Stimulated activated CD8-positive, alpha-beta memory T cell treated with anti-CD3 and anti-CD28 coated beads, Interleukin-15, amount 100 ng/mL, for 1 hour (primary cell): ENCODE results near the gene CLCNKA.
"Not testable (repeated sequence)": the region's sequence is repeated elsewhere in the genome, so short reads cannot be mapped to it uniquely, and the experiment has no call there.

Experiments used
- DNase-seq: peaks from one replicate; pipeline ENCODE4 v3.0.0-alpha.2; 2020; ENCODE audit warnings: low read depth

The CLCNKA gene

GRCh38 chr1:16021681-16022080 lies at the start of gene CLCNKA:
Gene CLCNKA, plus strand, starts transcription at chr1:16022036. Its CDS starts 584 bp downstream, at chr1:16022620.
- no peak for DNase-seq

GRCh38 chr1:15972409-15972808 lies 49.4 kb upstream of the CLCNKA start:
- DNase-seq, result no peak

DNA sequence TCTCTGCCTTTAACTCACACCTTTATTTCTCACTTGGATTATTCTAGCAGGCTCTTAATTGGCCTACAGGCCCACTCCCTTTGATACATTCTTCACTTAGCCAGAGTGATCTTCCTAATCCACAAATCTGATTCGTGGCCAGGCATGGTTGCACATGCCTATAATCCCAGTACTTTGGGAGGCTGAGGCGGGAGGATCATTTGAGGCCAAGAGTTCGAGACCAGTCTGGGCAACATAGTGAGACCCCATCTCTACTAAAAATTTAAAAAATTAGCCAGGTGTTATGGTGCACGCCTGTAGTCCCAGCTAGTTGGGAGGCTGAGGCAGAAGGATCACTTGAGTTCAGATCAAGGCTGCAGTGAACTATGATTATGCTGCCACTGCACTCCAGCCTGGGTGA lies 48.1 kb upstream of the CLCNKA start:
- no peak for DNase-seq

- DNase-seq, result no peak
Observed at GRCh38 chr1:15974855-15975254, 47.0 kb upstream of the CLCNKA start.

- DNase-seq, result peak; percentile 44
Observed at GRCh38 chr1:15975358-15975804, 46.5 kb upstream of the CLCNKA start.

GRCh38 chr1:15975805-15976680 lies 45.8 kb upstream of the CLCNKA start, which contains the start of gene ZBTB17:
Gene ZBTB17, minus strand, starts transcription at chr1:15976101. Its CDS starts 27,606 bp downstream, at chr1:15948495.
- peak; percentile 87 for DNase-seq

GRCh38 chr1:15977947-15978346 lies 43.9 kb upstream of the CLCNKA start:
- not testable (repeated sequence) for DNase-seq

DNA sequence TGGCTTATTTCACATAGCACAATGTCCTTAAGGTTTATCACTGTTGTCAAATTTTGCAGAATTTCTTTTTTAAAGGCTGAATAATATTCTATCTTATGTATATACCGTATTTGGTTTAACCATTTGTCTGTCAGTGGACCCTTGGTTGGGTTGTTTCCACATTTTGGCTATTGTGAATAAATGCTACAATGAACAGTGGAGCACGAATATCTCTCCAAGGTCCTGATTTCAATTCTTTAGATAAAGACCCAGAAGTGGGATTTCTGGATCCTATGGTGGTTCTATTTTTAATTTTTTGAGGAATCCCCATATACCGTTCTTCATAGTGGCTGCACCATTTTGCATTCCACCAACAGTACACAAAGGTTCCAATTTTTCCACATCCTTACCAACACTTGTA lies 40.2 kb upstream of the CLCNKA start:
- DNase-seq, result no peak

DNA sequence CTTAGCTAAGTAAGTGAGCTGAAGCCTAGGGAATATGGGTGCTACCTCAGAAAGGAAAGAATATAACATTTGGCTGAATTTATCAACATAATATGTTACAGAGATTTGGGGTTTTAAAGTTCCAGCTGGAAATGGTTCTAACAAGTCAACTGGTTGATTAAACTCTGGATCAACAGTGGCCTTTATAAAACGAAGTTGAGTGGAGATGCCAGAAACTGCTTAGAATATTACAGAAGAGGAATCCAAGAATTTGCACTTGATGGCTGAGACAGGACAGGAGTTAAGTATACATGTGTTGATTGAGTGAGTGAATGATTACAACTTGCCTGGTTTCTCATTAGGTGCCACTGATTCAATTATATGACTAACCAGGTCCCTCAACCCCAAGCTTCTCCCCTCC lies 38.6 kb upstream of the CLCNKA start:
- no peak for DNase-seq

- DNase-seq, result no peak
Observed at GRCh38 chr1:15985611-15986297, 36.1 kb upstream of the CLCNKA start.

GRCh38 chr1:15988856-15989736 lies 32.7 kb upstream of the CLCNKA start:
- no peak for DNase-seq

DNA sequence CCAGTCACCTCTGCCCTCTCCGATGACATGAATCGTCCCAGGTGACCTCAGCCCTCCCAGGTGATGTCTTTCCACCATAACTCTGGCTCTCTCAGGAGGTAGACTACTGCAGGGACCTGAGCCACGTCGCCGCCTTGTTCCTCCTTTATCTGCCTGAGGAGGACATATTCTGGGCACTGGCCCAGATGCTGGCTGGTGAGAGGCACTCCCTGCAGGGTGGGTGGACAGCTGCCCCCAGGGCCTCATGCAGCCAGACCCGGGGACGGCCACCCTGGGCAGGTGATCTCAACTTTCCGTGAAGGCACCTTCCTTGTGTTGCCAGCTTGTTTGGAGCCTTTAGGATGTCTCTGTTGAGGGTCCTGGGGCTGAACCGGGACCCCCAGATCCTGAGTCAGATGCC lies 32.1 kb upstream of the CLCNKA start:
- DNase-seq, result no peak

GRCh38 chr1:15991427-15992186 lies 30.2 kb upstream of the CLCNKA start:
- no peak for DNase-seq

- DNase-seq, result no peak
Observed at GRCh38 chr1:15992187-15992553, 29.7 kb upstream of the CLCNKA start.

DNA sequence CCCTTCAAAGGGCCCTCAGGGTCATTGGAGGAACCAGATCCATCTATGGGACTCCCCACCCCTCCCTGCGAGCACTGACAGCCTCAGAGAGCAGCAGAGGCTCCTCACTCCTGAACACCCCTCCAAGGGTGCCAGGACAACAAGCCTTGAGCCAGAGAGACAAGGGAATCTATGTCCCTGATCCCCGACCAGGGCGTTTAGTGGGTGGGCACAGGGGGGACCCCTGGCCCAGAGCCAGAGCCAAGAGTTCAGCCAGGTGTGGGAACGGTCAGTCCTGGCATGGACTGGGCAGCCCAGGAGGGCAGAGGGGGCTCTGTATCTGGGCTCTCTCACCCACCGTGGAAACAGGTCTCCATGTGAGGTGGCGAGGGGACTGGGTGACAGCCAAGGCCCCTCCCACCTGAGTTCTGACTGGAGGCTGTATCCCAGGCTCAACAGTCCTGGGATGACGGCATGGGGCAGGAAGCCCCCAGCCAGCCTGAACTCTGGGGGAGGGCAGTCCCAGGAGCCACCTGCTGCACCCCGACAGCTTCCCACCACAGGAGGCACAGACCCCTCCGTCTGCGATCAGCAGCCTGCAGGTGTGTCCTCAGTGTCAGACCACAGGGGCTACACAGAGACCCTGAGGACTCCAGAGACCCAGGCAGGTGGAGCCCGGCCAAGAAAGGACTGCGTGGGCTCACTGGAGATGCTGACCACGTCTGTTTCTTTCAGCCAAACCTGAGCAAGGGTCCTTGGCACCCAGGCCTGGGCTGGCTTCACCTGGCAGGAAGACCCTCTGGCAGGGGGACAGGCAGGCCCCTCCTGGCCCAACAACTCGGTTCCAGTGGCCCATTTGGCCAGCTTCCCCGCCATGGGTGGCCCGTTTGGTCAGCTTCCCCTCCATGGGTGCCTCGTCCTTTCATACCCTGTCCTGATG lies 29.0 kb upstream of the CLCNKA start:
- DNase-seq, result no peak

DNA sequence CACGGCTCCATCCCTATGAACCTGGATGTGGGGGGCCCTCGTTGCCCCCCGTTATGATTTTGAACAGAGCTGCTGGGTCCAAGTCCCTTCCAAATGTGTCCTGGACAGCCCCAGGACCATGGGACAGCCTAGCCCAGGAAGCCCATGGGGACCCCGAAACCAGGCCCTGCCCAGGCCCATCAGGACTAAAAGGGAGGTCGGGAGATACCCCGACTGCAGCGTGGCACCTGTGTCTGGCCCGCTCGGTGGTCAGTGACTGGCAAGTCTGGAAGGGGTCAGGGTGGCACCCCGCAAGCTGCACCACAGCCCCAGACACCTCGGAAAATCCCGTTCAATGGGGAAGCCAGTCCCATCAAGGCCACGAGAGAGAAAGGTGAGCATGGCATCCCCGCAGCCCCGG lies 28.2 kb upstream of the CLCNKA start:
- no peak for DNase-seq

- no peak for DNase-seq
Observed at GRCh38 chr1:15994081-15994480, 27.8 kb upstream of the CLCNKA start.

GRCh38 chr1:15994590-15995351 lies 27.1 kb upstream of the CLCNKA start:
- DNase-seq, result peak; percentile 20

- DNase-seq, result no peak
Observed at GRCh38 chr1:15997076-15997585, 24.7 kb upstream of the CLCNKA start.
